ENCODE data around the gene FER. TPM values are rescaled to one million over a fixed set of nuclear protein-coding genes. Genes with fewer than 3 reads are reported as not detected.

Gene FER
- total RNA-seq, 1 experiment from 2014 or later, result 18.0 TPM

DNA sequence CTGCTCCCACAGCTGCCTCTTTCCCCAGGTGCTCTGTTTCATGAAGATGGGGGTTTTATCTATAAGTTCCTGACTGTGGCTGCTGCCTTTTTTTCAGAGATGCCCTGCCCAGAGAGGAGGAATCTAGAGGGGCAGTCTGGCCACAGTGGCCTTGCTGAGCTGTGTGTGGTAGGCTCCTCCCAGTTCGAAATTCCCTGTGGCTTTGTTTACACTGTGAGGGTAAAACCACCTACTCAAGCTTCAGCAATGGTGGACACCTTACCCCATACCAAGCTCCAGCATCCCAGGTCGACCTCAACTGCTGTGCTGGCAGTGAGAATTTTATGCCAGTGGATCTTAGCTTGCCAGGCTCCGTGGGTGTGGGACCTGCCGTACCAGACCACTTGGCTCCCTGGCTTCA, 250.0 kb downstream of the FER start:
- peaks cover 31 to 35% of the 10 kb centered on the region in 2 experiments for H3K9me3 Mint-ChIP-seq
- DNase-seq, result no peak
- WGBS (ENCODE audit: extremely low coverage, insufficient read length, low lambda C conversion rate), result no CpG with 5 or more reads among the region's 4 CpGs
- H3K9ac ChIP-seq (ENCODE audit: extremely low read depth, insufficient read length, low read length), result no peak overlapping the region
- H4K5ac ChIP-seq (ENCODE audit: insufficient read length, low read depth, low read length), result no peak overlapping the region
- no peak overlapping the region for H4K91ac ChIP-seq (ENCODE audit: insufficient read length, low read depth, low read length)
- no peak overlapping the region for H2AFZ ChIP-seq (ENCODE audit: low read length)
- H3K27ac ChIP-seq (ENCODE audit: insufficient read length, low read depth, low read length), result no peak overlapping the region
- no peak overlapping the region; a peak in 1 of 7 replicates for H3K27ac Mint-ChIP-seq
- H3K14ac ChIP-seq (ENCODE audit: insufficient read depth, low read length), result no peak overlapping the region
- no peak overlapping the region for H3K18ac ChIP-seq (ENCODE audit: insufficient read length, low read depth, low read length)
- no peak overlapping the region for H3K4me3 Mint-ChIP-seq
- no peaks in the 10 kb centered on the region for H3K27me3 Mint-ChIP-seq (ENCODE audit: low read depth)
- H3K9me3 ChIP-seq (ENCODE audit: control insufficient read depth, low read depth, low read length), result no peaks in the 10 kb centered on the region
- no peak overlapping the region for H2BK15ac ChIP-seq (ENCODE audit: low read depth, low read length)
- no peak overlapping the region for H2BK5ac ChIP-seq (ENCODE audit: insufficient read length, low read length)
- no peak overlapping the region for H2BK12ac ChIP-seq (ENCODE audit: insufficient read length, low read depth, low read length)
- no peaks in the 10 kb centered on the region for H4K20me1 ChIP-seq (ENCODE audit: control insufficient read depth, insufficient read depth, insufficient read length)
- H3K56ac ChIP-seq (ENCODE audit: insufficient read length, low read depth, low read length), result no peak overlapping the region
- H3K4me1 ChIP-seq (ENCODE audit: insufficient read depth, low read length), result no peaks in the 10 kb centered on the region
- no peaks in the 10 kb centered on the region for H3K79me2 ChIP-seq (ENCODE audit: insufficient read depth, low read length)
- no peak overlapping the region for H3K4ac ChIP-seq (ENCODE audit: low read depth, low read length)
- H3K27me3 ChIP-seq (ENCODE audit: insufficient read depth, low read length), result no peaks in the 10 kb centered on the region
- H2BK120ac ChIP-seq (ENCODE audit: low read depth, low read length, poor library complexity, severe bottlenecking), result no peak overlapping the region
- H3K23me2 ChIP-seq (ENCODE audit: insufficient read length, low read depth, low read length, poor library complexity, severe bottlenecking), result no peaks in the 10 kb centered on the region
- H3K4me2 ChIP-seq (ENCODE audit: insufficient read depth, insufficient read length, low read length), result no peak overlapping the region
- H2AK5ac ChIP-seq (ENCODE audit: insufficient read length, low read length), result no peak overlapping the region
- no peak overlapping the region for H2BK20ac ChIP-seq (ENCODE audit: low read depth, low read length, poor library complexity, severe bottlenecking)
- peaks cover 20 to 44% (median 28%) of the 10 kb centered on the region in 3 experiments for H3K36me3 Mint-ChIP-seq (ENCODE audit: insufficient read depth in 1 of 3, low read depth in 3 of 3)
- no peaks in the 10 kb centered on the region for H3K79me1 ChIP-seq (ENCODE audit: insufficient read depth, low read depth, low read length, poor library complexity, severe bottlenecking)
- TF ChIP-seq, protein P1, sequence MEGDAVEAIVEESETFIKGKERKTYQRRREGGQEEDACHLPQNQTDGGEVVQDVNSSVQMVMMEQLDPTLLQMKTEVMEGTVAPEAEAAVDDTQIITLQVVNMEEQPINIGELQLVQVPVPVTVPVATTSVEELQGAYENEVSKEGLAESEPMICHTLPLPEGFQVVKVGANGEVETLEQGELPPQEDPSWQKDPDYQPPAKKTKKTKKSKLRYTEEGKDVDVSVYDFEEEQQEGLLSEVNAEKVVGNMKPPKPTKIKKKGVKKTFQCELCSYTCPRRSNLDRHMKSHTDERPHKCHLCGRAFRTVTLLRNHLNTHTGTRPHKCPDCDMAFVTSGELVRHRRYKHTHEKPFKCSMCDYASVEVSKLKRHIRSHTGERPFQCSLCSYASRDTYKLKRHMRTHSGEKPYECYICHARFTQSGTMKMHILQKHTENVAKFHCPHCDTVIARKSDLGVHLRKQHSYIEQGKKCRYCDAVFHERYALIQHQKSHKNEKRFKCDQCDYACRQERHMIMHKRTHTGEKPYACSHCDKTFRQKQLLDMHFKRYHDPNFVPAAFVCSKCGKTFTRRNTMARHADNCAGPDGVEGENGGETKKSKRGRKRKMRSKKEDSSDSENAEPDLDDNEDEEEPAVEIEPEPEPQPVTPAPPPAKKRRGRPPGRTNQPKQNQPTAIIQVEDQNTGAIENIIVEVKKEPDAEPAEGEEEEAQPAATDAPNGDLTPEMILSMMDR (conservative IDR thresholded peaks at IDR 0.05), result no peak
- H3K23ac ChIP-seq (ENCODE audit: insufficient read length, low read depth, low read length), result no peak overlapping the region
- H3K4me1 Mint-ChIP-seq, result peaks cover 0 to 3% of the 10 kb centered on the region in 2 experiments; a peak in 2 of 4 replicates
- no peak overlapping the region for H4K8ac ChIP-seq (replicated peaks; ENCODE audit: insufficient read length, low read depth, low read length)
- H3T11ph ChIP-seq (ENCODE audit: low read length), result no peak overlapping the region
